Neutrophil (primary cell): ENCODE results near the gene PPP1R1C.

ENCODE experiments used
- H3K27ac ChIP-seq: fragments of 200-600 bp; sonication (generic); 2 replicates; pipeline ENCODE4 v1.5.1; 2016; ENCODE audit warnings: mild to moderate bottlenecking, moderate library complexity
- H3K27me3 ChIP-seq: fragments of 200-600 bp; sonication (generic); 2 replicates; pipeline ENCODE4 v1.6.0; 2016; ENCODE audit warnings: mild to moderate bottlenecking
- H3K36me3 ChIP-seq: fragments of 200-600 bp; sonication (generic); 2 replicates; pipeline ENCODE4 v1.5.1; 2017
- H3K4me1 ChIP-seq, 2 experiments: fragments of 200-600 bp in 1 of 2; sonication (generic) in 1 of 2; 1 replicate in 1 of 2; 2 replicates in 1 of 2; pipeline versions ENCODE4 v1.5.1 to v1.6.1; 2013 to 2016; ENCODE audit warnings: low read depth in 1 of 2, low read length in 1 of 2, mild to moderate bottlenecking in 1 of 2, moderate library complexity in 1 of 2; ENCODE audit not compliant: control insufficient read depth in 1 of 2, insufficient read depth in 1 of 2
- H3K4me3 ChIP-seq, 2 experiments: fragments of 200-600 bp in 1 of 2; sonication (generic) in 1 of 2; 1 replicate in 1 of 2; 2 replicates in 1 of 2; pipeline ENCODE4 v1.5.1; 2013 to 2016; ENCODE audit warnings: low read depth in 1 of 2, low read length in 1 of 2, mild to moderate bottlenecking in 1 of 2, moderate library complexity in 1 of 2
- H3K9me3 ChIP-seq: fragments of 200-600 bp; sonication (generic); 2 replicates; pipeline ENCODE4 v1.5.1; 2016
- TF ChIP-seq, protein P1 (sequence below): fragments of 200-600 bp; sonication (generic); IDR thresholded peaks from 2 replicates; pipeline ENCODE4 v1.5.1; 2016; ENCODE audit warnings: antibody characterized with exemption

PPP1R1C gene

DNA sequence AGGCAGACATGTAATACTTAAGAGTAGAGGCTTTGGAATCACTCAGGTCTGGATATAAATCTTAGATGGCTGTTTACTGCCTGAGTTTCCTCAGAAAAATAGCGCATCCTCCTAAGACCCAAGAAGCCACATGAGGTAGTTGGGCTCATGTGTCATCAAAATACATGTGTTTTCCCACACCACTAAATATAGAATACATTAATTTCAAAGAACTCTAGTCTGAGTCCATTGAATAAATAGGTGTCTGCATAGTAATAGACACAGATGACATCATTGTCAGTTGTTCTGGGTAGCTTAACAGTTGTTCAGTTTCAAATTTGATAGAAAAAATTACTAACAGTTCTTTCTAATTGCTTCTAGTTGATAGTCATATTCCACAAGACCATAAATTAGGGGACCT is 9.6 kb downstream of the PPP1R1C start:
- H3K4me3 ChIP-seq, result no peak overlapping the region
- TF ChIP-seq, protein P1, sequence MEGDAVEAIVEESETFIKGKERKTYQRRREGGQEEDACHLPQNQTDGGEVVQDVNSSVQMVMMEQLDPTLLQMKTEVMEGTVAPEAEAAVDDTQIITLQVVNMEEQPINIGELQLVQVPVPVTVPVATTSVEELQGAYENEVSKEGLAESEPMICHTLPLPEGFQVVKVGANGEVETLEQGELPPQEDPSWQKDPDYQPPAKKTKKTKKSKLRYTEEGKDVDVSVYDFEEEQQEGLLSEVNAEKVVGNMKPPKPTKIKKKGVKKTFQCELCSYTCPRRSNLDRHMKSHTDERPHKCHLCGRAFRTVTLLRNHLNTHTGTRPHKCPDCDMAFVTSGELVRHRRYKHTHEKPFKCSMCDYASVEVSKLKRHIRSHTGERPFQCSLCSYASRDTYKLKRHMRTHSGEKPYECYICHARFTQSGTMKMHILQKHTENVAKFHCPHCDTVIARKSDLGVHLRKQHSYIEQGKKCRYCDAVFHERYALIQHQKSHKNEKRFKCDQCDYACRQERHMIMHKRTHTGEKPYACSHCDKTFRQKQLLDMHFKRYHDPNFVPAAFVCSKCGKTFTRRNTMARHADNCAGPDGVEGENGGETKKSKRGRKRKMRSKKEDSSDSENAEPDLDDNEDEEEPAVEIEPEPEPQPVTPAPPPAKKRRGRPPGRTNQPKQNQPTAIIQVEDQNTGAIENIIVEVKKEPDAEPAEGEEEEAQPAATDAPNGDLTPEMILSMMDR, result no peak
- no peaks in the 10 kb centered on the region for H3K9me3 ChIP-seq
- H3K4me1 ChIP-seq, result no peaks in the 10 kb centered on the region
- H3K27me3 ChIP-seq, result no peaks in the 10 kb centered on the region
- H3K36me3 ChIP-seq, result no peaks in the 10 kb centered on the region
- no peak overlapping the region for H3K27ac ChIP-seq

DNA sequence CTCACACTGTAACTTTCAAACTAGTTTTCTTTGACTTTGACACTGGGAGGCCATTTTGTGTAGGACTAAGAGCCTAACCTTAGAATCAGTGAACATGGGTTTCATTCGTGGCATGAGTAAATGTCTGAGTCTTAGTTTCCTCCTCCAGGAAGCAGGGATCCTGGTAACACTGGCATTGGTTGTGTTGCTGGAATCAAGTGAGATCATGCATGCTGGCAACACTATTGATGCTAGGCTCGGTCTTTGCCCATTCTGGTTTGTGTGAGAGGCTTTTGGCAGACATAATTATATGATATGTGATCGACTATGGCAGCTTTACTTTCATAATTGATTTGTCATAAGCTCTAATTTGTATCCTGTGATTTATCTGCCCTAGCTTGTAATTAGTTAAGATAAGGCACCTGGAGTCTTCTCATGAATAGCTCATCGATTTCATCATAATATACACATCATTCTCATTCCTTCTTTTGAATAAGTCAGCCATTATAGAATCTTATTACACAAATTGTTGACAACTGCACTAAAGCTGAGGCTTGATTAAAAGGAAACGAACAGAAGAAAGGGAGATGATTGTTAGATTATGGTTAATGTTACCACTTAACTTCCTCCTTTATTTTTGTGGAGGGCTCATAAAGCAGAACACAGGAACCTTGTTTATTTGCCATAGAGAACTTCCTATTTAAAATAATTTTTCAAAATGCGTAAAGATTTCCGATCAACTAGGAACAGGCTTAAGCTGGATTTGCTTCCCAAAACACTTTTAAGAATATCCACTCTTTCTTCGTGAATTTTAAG is 12.6 kb downstream of the PPP1R1C start:
- H3K27ac ChIP-seq, result no peak overlapping the region
- TF ChIP-seq, protein P1, result no peak
- H3K4me1 ChIP-seq, result no peaks in the 10 kb centered on the region
- no peaks in the 10 kb centered on the region for H3K9me3 ChIP-seq
- H3K27me3 ChIP-seq, result no peaks in the 10 kb centered on the region
- H3K4me3 ChIP-seq, result no peak overlapping the region
- H3K36me3 ChIP-seq, result no peaks in the 10 kb centered on the region

DNA sequence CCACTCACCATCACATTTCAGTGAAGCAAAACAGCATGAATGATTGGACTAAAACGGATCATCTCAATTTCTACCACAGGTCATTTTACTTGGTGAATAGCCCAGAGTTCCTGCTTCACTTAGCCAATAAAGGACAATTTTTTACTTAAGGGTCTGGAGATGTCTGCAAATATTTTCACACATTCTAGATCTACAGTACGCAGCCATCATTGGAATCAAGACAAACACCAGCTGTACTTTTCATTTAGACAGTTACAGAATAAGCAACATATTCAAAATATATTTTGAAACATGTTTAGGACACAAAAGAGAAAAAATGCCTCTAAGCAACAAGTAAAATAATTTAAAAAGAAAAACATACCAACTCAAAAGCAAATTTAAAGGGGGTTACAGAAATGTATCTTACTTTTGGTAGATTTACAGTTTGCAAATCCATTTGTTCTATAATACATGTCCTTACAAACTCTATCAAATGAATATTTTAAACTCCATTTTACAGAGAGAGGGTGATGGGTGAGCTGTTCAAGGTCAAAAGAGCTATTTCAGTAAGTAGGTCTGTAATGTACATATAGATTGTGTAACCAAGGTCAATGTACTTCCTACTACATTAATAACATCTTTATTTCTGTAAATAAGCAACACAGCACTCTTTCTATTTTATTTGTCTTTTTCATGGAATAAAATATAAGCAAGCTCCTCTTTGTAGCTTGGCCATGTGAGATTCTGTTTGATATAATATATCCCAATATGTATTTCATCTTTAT is 13.4 kb downstream of the PPP1R1C start:
- Histone ChIP-seq H3K27ac (no peak overlapping the region), H3K4me3 (no peak overlapping the region), H3K27me3 (no peaks in the 10 kb centered on the region), H3K9me3 (no peaks in the 10 kb centered on the region), H3K36me3 (no peaks in the 10 kb centered on the region), H3K4me1 (no peaks in the 10 kb centered on the region)
- TF ChIP-seq, protein P1, result no peak

DNA sequence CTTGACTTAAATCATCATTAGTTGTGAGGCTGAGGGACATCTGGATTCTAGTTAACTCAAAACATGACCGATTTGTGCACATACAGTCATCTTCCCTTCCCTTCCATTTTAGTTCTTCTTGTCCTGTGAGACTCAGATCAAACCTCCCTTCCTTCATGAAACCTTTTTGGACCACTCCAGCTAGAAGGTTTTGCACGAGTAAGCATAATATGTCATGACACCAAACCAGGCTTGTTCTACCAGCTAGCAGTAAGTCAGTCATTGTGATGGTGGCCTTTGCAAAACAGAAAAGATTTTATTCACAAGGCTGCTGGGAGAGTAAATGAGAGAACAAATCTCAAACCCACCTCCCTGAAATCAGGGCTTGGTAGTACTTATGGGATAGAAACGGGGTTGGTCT is 14.3 kb downstream of the PPP1R1C start:
- Histone ChIP-seq H3K4me3 (no peak overlapping the region), H3K27me3 (no peaks in the 10 kb centered on the region), H3K27ac (no peak overlapping the region), H3K4me1 (no peaks in the 10 kb centered on the region), H3K9me3 (no peaks in the 10 kb centered on the region), H3K36me3 (no peaks in the 10 kb centered on the region)
- TF ChIP-seq, protein P1, result no peak

DNA sequence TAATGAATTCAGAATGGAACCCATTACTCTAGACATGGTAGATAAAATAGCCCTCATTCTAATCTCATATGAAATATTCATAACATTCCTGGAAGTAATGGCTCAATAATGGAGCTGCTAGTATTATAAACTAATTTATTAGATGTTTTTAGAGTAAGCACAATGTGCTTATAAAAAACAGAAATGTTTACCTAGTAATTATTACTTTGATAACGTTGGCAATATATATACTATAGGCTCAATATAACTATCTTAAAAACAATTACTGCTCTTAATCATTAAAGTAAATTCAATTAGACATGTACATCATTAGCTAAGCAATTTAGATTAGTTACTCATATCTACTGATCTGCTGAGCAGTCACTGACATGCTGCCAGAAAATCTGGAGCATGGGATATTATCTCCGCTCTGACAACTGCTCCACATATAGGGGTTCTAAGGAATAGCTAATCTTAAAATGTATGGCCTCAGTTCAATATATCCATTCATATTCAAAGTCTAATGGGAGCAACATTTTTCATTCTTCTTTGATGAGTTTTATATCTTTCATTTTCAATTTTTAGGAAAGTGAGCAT is 19.4 kb downstream of the PPP1R1C start:
- no peaks in the 10 kb centered on the region for H3K36me3 ChIP-seq
- no peaks in the 10 kb centered on the region for H3K27me3 ChIP-seq
- TF ChIP-seq, protein P1, result no peak
- H3K4me1 ChIP-seq, result no peaks in the 10 kb centered on the region
- no peak overlapping the region for H3K27ac ChIP-seq
- H3K4me3 ChIP-seq, result no peak overlapping the region
- no peaks in the 10 kb centered on the region for H3K9me3 ChIP-seq
